Activated naive CD4-positive, alpha-beta T cell (primary cell): ENCODE measurements around the gene LSS.
"Not testable (repeated sequence)": the region's sequence is repeated elsewhere in the genome, so short reads cannot be mapped to it uniquely, and the experiment has no call there.

Experiments
- DNase-seq, 4 experiments: peaks; one replicate each; lab custom pipeline; 2025; lab: John Stamatoyannopoulos, UW

Gene LSS

GRCh38 chr21:46185716-46186115 lies 42.9 kb downstream of the LSS start:
- DNase-seq, result no peak

- peak; percentile 20 to 62 (median 40) for DNase-seq
These were observed 43.7 kb downstream of the LSS start for GRCh38 chr21:46184625-46185555.

- peak in 1 of 4 experiments; percentile 55 for DNase-seq
These were observed 44.5 kb downstream of the LSS start, which contains the start of gene SPATC1L for GRCh38 chr21:46183910-46184624. Gene SPATC1L, minus strand, starts transcription at chr21:46184459. Its CDS starts 1,643 bp downstream, at chr21:46182816.

- DNase-seq, result not testable (repeated sequence)
These were observed 45.2 kb downstream of the LSS start for GRCh38 chr21:46183337-46183909.

GRCh38 chr21:46182548-46183336 lies 45.8 kb downstream of the LSS start:
- DNase-seq, result no peak

GRCh38 chr21:46181953-46182547 lies 46.5 kb downstream of the LSS start:
- no peak for DNase-seq

- DNase-seq, result no peak
These were observed 47.1 kb downstream of the LSS start for GRCh38 chr21:46181436-46181835.

- no peak for DNase-seq
These were observed 47.7 kb downstream of the LSS start for GRCh38 chr21:46180778-46181391.

GRCh38 chr21:46180079-46180722 lies 48.4 kb downstream of the LSS start:
- no peak for DNase-seq

GRCh38 chr21:46179708-46180078 lies 48.9 kb downstream of the LSS start:
- no peak for DNase-seq

- DNase-seq, result no peak
These were observed 49.6 kb downstream of the LSS start for GRCh38 chr21:46178961-46179360.

GRCh38 chr21:46176443-46177129 lies 52.0 kb downstream of the LSS start:
- not testable (repeated sequence) for DNase-seq

- DNase-seq, result no peak
These were observed 55.0 kb downstream of the LSS start for GRCh38 chr21:46173573-46173972.

GRCh38 chr21:46172863-46173528 lies 55.6 kb downstream of the LSS start:
- DNase-seq, result no peak

- DNase-seq, result no peak
These were observed 56.3 kb downstream of the LSS start for GRCh38 chr21:46171996-46172862.

GRCh38 chr21:46171585-46171984 lies 57.0 kb downstream of the LSS start:
- no peak for DNase-seq

GRCh38 chr21:46170436-46171193 lies 58.0 kb downstream of the LSS start:
- peak in 2 of 4 experiments; percentile 39 to 43 for DNase-seq
